HepG2 (cell line): ENCODE results near the gene GLYAT. TPM values are rescaled to one million over a fixed set of nuclear protein-coding genes. Genes with fewer than 3 reads are reported as not detected.

ENCODE experiments used
- ATAC-seq: fragments of 200-7000 bp; cut with Tn5 transposase; 3 replicates; pipeline ENCODE4 v1.9.1; 2020; ENCODE audit warnings: mild to moderate bottlenecking, moderate library complexity
- BruUV-seq: library from RNA; stranded (reverse); fragments of 400-500 nt; replicated peaks from 2 replicates; lab custom pipeline; 2021; lab: Mats Ljungman, UMichigan
- CTCF ChIA-PET: fragments of 300-600 bp; formaldehyde crosslinking; extraction: SDS; loops from one replicate; lab custom pipeline; 2021; ENCODE audit warnings: low total read pairs, inconsistent platforms, low intra/inter-chr PET ratio; lab: Yijun Ruan, JAX
- POLR2A ChIA-PET: fragments of 350-600 bp; sonication (Branson Sonifier 250); formaldehyde crosslinking; loops from one replicate; lab custom pipeline; 2020; ENCODE audit warnings: antibody characterized with exemption, inconsistent platforms; lab: Yijun Ruan, JAX
- DNase-seq: peaks from one replicate; pipeline ENCODE4 v3.0.0-alpha.2; 2015; ENCODE audit warnings: low spot score
- FAIRE-seq: peaks from 3 replicates; lab custom pipeline; 2011; peaks lifted over from hg19 to GRCh38; lab: Jason Lieb, UNC
- H2AFZ ChIP-seq: one replicate; pipeline ENCODE4 v1.6.1; 2011; ENCODE audit warnings: low read length, inconsistent platforms
- H3K27ac ChIP-seq: fragments of 300-600 bp; 3 replicates; pipeline ENCODE4 v1.8.0; 2011; ENCODE audit warnings: mixed run types, mild to moderate bottlenecking, mixed read lengths, low read length, inconsistent platforms; ENCODE audit not compliant: insufficient read depth; ENCODE audit errors: extremely low read length
- H3K27me3 ChIP-seq, 2 experiments: fragments of 200-600 bp in 1 of 2; 2 replicates in 1 of 2; 3 replicates in 1 of 2; pipeline versions ENCODE4 v1.6.0 to v1.8.0; 2011; ENCODE audit warnings: low read length in 2 of 2, mild to moderate bottlenecking in 2 of 2, moderate library complexity in 2 of 2, inconsistent platforms in 1 of 2; ENCODE audit not compliant: insufficient read depth in 2 of 2, control insufficient read depth in 1 of 2
- H3K36me3 ChIP-seq, 2 experiments: fragments of 200-600 bp in 1 of 2; replicated peaks in 1 of 2; 2 replicates in 1 of 2; 3 replicates in 1 of 2; pipeline versions ENCODE4 v1.5.1 to v1.8.0; 2011; ENCODE audit warnings: low read length in 2 of 2, inconsistent platforms in 1 of 2; ENCODE audit not compliant: insufficient read depth in 2 of 2, control insufficient read depth in 1 of 2
- H3K4me1 ChIP-seq: 2 replicates; pipeline ENCODE4 v1.5.1; 2012; ENCODE audit warnings: low read length, inconsistent platforms; ENCODE audit not compliant: insufficient read depth
- H3K4me2 ChIP-seq: 2 replicates; pipeline ENCODE4 v1.6.0; 2011; ENCODE audit warnings: low read depth, low read length, inconsistent platforms
- H3K4me3 ChIP-seq, 3 experiments: fragments of 200-600 bp in 1 of 3; sonication (generic), shearing (Covaris generic) in 1 of 3; replicated peaks in 1 of 3; 2 replicates each; pipeline ENCODE4 v1.5.1; 2011 to 2016; ENCODE audit warnings: low read length in 3 of 3, inconsistent platforms in 2 of 3, low read depth in 2 of 3, mild to moderate bottlenecking in 2 of 3, control low read depth in 1 of 3, mixed read lengths in 1 of 3; ENCODE audit not compliant: insufficient read depth in 1 of 3
- H3K79me2 ChIP-seq: one replicate; pipeline ENCODE4 v1.6.1; 2011; ENCODE audit warnings: low read length, inconsistent platforms; ENCODE audit not compliant: insufficient read depth
- H3K9ac ChIP-seq: 2 replicates; pipeline ENCODE4 v1.6.0; 2011; ENCODE audit warnings: mild to moderate bottlenecking, low read depth, low read length, inconsistent platforms; ENCODE audit not compliant: insufficient read depth
- H3K9me3 ChIP-seq: 2 replicates; pipeline ENCODE4 v1.5.1; 2012; ENCODE audit warnings: mild to moderate bottlenecking, low read length
- H4K20me1 ChIP-seq: 2 replicates; pipeline ENCODE4 v1.6.0; 2011; ENCODE audit warnings: inconsistent platforms, mild to moderate bottlenecking, low read length, moderate library complexity; ENCODE audit not compliant: insufficient read depth
- ADNP ChIP-seq: sonication (generic); formaldehyde crosslinking; IDR thresholded peaks from 2 replicates; pipeline ENCODE4 v1.4.0; 2020; ENCODE audit warnings: missing genetic modification reagents
- ARNT ChIP-seq: fragments of 450-650 bp; IDR thresholded peaks from 2 replicates; pipeline ENCODE4 v1.6.1; 2017
- CAMTA2 ChIP-seq: sonication (generic); formaldehyde crosslinking; IDR thresholded peaks from 2 replicates; pipeline ENCODE4 v1.4.0; 2020; ENCODE audit warnings: mild to moderate bottlenecking, missing genetic modification reagents, borderline replicate concordance
- CENPX ChIP-seq: sonication (generic); formaldehyde crosslinking; IDR thresholded peaks from 2 replicates; pipeline ENCODE4 v1.9.0; 2021; ENCODE audit warnings: mild to moderate bottlenecking, missing genetic modification reagents, moderate library complexity
- CHD2 ChIP-seq: IDR thresholded peaks from 2 replicates; pipeline ENCODE4 v1.6.1; 2011; ENCODE audit warnings: low read depth, low read length, improper control_type of control experiment
- CREM ChIP-seq, 2 experiments: sonication (generic) in 1 of 2; formaldehyde crosslinking in 1 of 2; IDR thresholded peaks; 2 replicates each; pipeline versions ENCODE4 v1.4.0 to v1.6.1; 2016 to 2020; ENCODE audit warnings: antibody characterized with exemption in 1 of 2, mild to moderate bottlenecking in 1 of 2, missing genetic modification reagents in 1 of 2
- HES4 ChIP-seq: sonication (generic); formaldehyde crosslinking; IDR thresholded peaks from 2 replicates; pipeline ENCODE4 v1.9.0; 2021; ENCODE audit warnings: mild to moderate bottlenecking, missing genetic modification reagents, borderline replicate concordance
- HMGXB4 ChIP-seq, 2 experiments: sonication (generic) in 1 of 2; formaldehyde crosslinking in 1 of 2; IDR thresholded peaks; 2 replicates each; pipeline versions ENCODE4 v1.4.0 to v1.6.1; 2018 to 2020; ENCODE audit warnings: missing genetic modification reagents in 2 of 2, borderline replicate concordance in 1 of 2, low read depth in 1 of 2, mild to moderate bottlenecking in 1 of 2, missing biosample characterization in 1 of 2
- KDM2A ChIP-seq: sonication (generic); formaldehyde crosslinking; IDR thresholded peaks from 2 replicates; pipeline ENCODE4 v1.4.0; 2020; ENCODE audit warnings: low read depth, missing genetic modification reagents, borderline replicate concordance
- POLR2AphosphoS5 ChIP-seq: IDR thresholded peaks from 2 replicates; pipeline ENCODE4 v1.6.1; 2012; ENCODE audit warnings: low read depth, low read length
- PRMT3 ChIP-seq: sonication (generic); formaldehyde crosslinking; IDR thresholded peaks from 2 replicates; pipeline ENCODE4 v1.8.1; 2022; ENCODE audit warnings: low read depth, mild to moderate bottlenecking, moderate library complexity, missing genetic modification reagents, borderline replicate concordance
- SMARCC2 ChIP-seq: fragments of 450-650 bp; IDR thresholded peaks from 2 replicates; pipeline ENCODE4 v1.6.1; 2017; ENCODE audit warnings: antibody characterized with exemption, mild to moderate bottlenecking
- SOX6 ChIP-seq, 2 experiments: fragments of 450-650 bp in 1 of 2; sonication (generic) in 1 of 2; formaldehyde crosslinking in 1 of 2; IDR thresholded peaks; 2 replicates each; pipeline versions ENCODE4 v1.4.0 to v1.6.1; 2017 to 2020; ENCODE audit warnings: antibody characterized with exemption in 1 of 2, mild to moderate bottlenecking in 1 of 2, missing genetic modification reagents in 1 of 2
- ZNF121 ChIP-seq: sonication (generic); formaldehyde crosslinking; IDR thresholded peaks from 2 replicates; pipeline ENCODE4 v1.5.0; 2020; ENCODE audit warnings: mild to moderate bottlenecking, missing genetic modification reagents
- ZNF180 ChIP-seq: sonication (generic); formaldehyde crosslinking; IDR thresholded peaks from 2 replicates; pipeline ENCODE4 v1.4.0; 2020; ENCODE audit warnings: low read depth, missing genetic modification reagents, borderline replicate concordance
- ZNF207 ChIP-seq: fragments of 450-650 bp; IDR thresholded peaks from 2 replicates; pipeline ENCODE4 v1.6.1; 2016; ENCODE audit warnings: antibody characterized with exemption, borderline replicate concordance
- ZNF331 ChIP-seq: sonication (generic); formaldehyde crosslinking; IDR thresholded peaks from 2 replicates; pipeline ENCODE4 v1.4.0; 2020; ENCODE audit warnings: missing genetic modification reagents
- ZNF629 ChIP-seq: sonication (generic); formaldehyde crosslinking; conservative IDR thresholded peaks from 2 replicates; pipeline ENCODE4 v1.5.0; 2020; ENCODE audit warnings: missing genetic modification reagents
- ZNF776 ChIP-seq: sonication (generic); formaldehyde crosslinking; IDR thresholded peaks from 2 replicates; pipeline ENCODE4 v1.4.0; 2020; ENCODE audit warnings: mild to moderate bottlenecking, missing genetic modification reagents
- ZNF879 ChIP-seq: sonication (generic); formaldehyde crosslinking; IDR thresholded peaks from 2 replicates; pipeline ENCODE4 v1.8.1; 2023; ENCODE audit warnings: missing genetic modification reagents
- WGBS: methylation state at CpG from one replicate; pipeline ENCODE4 v1.1.6; 2017; ENCODE audit warnings: low lambda C conversion rate; 5-methylcytosine and 5-hydroxymethylcytosine counted together
- in situ Hi-C: cut with HindIII; loops from 2 replicates; pipeline ENCODE4 v1.10.0; 2017; ENCODE audit warnings: low pct_unique_long_range_greater_than_20kb; ENCODE audit not compliant: extremely low pct_ligation_motif_present
- intact Hi-C: fragments of 100-400 bp; cut with micrococcal nuclease; formaldehyde crosslinking; loops from one replicate; pipeline ENCODE4 v1.10.0; 2022; ENCODE audit not compliant: unreplicated experiment
- polyA plus RNA-seq, 8 experiments: library from polyadenylated mRNA; depleted of rRNA in 3 of 8; stranded (reverse) in 7 of 8; unstranded in 1 of 8; fragments of >200 nt; fragmentation: Illumina TruSeq in 4 of 8; extraction: Trizol in 4 of 8; gene quantifications; 2 replicates each; pipeline versions ENCODE4 v1.2.1 to v1.2.3, GENCODE V29; 2011 to 2016; ENCODE audit warnings: low read depth in 4 of 8, missing spikeins in 1 of 8, mixed read lengths in 1 of 8; ENCODE audit not compliant: insufficient read depth in 1 of 8
- total RNA-seq, 5 experiments: library from RNA; depleted of rRNA; stranded (reverse); fragments of >200 nt; fragmentation: Illumina TruSeq; extraction: Trizol; gene quantifications; 2 replicates each; pipeline ENCODE4 v1.2.3, GENCODE V29; 2016; ENCODE audit warnings: low read depth in 1 of 5
- TF ChIP-seq, protein P1 (sequence below): sonication (generic); formaldehyde crosslinking; IDR thresholded peaks from 2 replicates; pipeline ENCODE4 v1.4.0; 2020; ENCODE audit warnings: missing genetic modification reagents
- TF ChIP-seq, protein P2 (sequence below): sonication (generic); formaldehyde crosslinking; IDR thresholded peaks from 2 replicates; pipeline ENCODE4 v1.4.0; 2020; ENCODE audit warnings: missing genetic modification reagents

GLYAT gene
- total and polyA plus RNA-seq, 2 of the 13 experiments (the other 11 are each of a cell fraction or from before 2014, with no cell fraction given) = not detected

- TF ChIP-seq HES4 (CRISPR knock-in tag) = no peak
- TF ChIP-seq, protein P1, sequence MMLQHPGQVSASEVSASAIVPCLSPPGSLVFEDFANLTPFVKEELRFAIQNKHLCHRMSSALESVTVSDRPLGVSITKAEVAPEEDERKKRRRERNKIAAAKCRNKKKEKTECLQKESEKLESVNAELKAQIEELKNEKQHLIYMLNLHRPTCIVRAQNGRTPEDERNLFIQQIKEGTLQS (CRISPR knock-in tag) = no peak
- TF ChIP-seq ARNT = no peak
- TF ChIP-seq ZNF331 (CRISPR knock-in tag) = no peak
- TF ChIP-seq ZNF121 = no peak
- no peak for TF ChIP-seq SOX6 (IDR thresholded peaks at IDR 0.05)
- no peak for TF ChIP-seq SOX6 (CRISPR knock-in tag; IDR thresholded peaks at IDR 0.05)
- no peak for TF ChIP-seq ZNF776 (CRISPR knock-in tag)
Observed at GRCh38 chr11:58768137-58768536, 36.4 kb upstream of the GLYAT start (continued).

DNA sequence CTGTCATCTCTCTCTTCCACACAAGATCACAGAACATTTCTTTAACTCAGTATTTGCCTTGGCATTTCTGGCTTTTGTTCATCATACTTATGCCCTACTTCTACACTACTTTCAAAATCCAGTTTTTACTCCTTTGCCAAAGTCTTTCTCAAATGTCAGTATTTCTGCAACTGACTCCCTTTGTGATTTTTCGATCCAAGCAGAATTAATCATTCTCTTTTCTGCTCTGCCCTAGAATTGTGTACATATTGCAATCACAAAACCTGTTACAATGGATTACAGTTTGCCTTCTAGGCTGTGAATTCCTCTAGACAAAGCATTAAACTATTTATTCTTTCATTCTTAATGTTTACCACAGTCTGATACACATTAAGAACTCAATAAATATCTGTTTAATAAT, 33.3 kb upstream of the GLYAT start:
- DNase-seq (no peak), ATAC-seq (no peak), FAIRE-seq (no peak)
- H3K79me2 ChIP-seq = no peaks in the 10 kb centered on the region
- POLR2A ChIA-PET = no interaction called here
- no peaks in the 10 kb centered on the region for H3K9me3 ChIP-seq
- in situ Hi-C loops (no loop called here), intact Hi-C loops (loop anchor here (10.0 kb wide), 1 partner anchor 160 kb away; no protein-coding TSS in a partner anchor)
- no peak overlapping the region for H3K4me2 ChIP-seq
- 100% methylated on average over 1 of the region's 1 CpG for WGBS
- H2AFZ ChIP-seq = no peak overlapping the region
- H3K4me1 ChIP-seq = peaks cover 70% of the 10 kb centered on the region
- CTCF ChIA-PET = no interaction called here
- no peak overlapping the region for H3K4me3 ChIP-seq
- H3K36me3 ChIP-seq = no peaks in the 10 kb centered on the region
- H3K27me3 ChIP-seq = no peaks in the 10 kb centered on the region
- H3K27ac ChIP-seq = no peak overlapping the region
- H3K9ac ChIP-seq = no peak overlapping the region
- BruUV-seq = no TSS peak
- no peaks in the 10 kb centered on the region for H4K20me1 ChIP-seq
- no peak for TF ChIP-seq CHD2
- TF ChIP-seq ZNF629 (CRISPR knock-in tag) = no peak
- no peak for TF ChIP-seq CENPX (CRISPR knock-in tag)
- TF ChIP-seq ZNF180 (CRISPR knock-in tag) = no peak
- TF ChIP-seq ZNF879 = no peak
- no peak for TF ChIP-seq CREM (IDR thresholded peaks at IDR 0.05)
- TF ChIP-seq CREM (CRISPR knock-in tag; IDR thresholded peaks at IDR 0.05) = no peak
- no peak for TF ChIP-seq HMGXB4 (CRISPR knock-in tag; IDR thresholded peaks at IDR 0.05; ENCODE audit: borderline replicate concordance in 1 of 2, low read depth in 1 of 2)
- no peak for TF ChIP-seq ADNP (CRISPR knock-in tag)
- no peak for TF ChIP-seq KDM2A (CRISPR knock-in tag)
- no peak for TF ChIP-seq SMARCC2
- no peak for TF ChIP-seq POLR2AphosphoS5
- no peak for TF ChIP-seq ZNF207
- TF ChIP-seq PRMT3 (CRISPR knock-in tag) = no peak
- TF ChIP-seq CAMTA2 (CRISPR knock-in tag) = no peak
- TF ChIP-seq, protein P2, sequence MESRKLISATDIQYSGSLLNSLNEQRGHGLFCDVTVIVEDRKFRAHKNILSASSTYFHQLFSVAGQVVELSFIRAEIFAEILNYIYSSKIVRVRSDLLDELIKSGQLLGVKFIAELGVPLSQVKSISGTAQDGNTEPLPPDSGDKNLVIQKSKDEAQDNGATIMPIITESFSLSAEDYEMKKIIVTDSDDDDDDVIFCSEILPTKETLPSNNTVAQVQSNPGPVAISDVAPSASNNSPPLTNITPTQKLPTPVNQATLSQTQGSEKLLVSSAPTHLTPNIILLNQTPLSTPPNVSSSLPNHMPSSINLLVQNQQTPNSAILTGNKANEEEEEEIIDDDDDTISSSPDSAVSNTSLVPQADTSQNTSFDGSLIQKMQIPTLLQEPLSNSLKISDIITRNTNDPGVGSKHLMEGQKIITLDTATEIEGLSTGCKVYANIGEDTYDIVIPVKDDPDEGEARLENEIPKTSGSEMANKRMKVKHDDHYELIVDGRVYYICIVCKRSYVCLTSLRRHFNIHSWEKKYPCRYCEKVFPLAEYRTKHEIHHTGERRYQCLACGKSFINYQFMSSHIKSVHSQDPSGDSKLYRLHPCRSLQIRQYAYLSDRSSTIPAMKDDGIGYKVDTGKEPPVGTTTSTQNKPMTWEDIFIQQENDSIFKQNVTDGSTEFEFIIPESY (CRISPR knock-in tag) = no peak
